HG02571 (cell line): ENCODE data around the gene SCAND1.

Experiments
- ATAC-seq: cut with Tn5 transposase; IDR thresholded peaks from one replicate; pipeline ENCODE4 v1.9.1; 2021; ENCODE audit warnings: mild to moderate bottlenecking, moderate library complexity; ENCODE audit not compliant: unreplicated experiment

Gene SCAND1

DNA sequence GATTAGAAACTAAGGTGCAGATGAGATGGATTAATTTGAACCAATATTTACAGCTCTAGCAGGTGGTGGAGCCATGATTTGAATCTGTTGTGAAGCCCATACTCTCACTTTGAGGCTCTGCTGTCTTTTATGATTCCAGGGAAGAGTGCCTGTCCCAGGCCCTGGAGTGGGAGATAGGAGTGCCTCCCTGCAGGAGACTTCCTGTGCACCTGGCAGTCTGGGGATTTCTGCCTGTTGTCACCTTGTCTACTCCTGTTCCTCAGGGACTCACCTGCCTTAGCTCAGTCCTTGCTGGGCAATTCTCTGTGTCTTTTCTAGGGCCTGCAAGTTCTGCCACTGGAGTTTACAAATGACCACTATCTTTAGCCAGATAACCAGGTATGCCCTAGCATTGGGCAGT is 46.3 kb downstream of the SCAND1 start:
- no peak for ATAC-seq

GRCh38 chr20:35907017-35907701 is 47.1 kb downstream of the SCAND1 start:
- ATAC-seq = no peak

DNA sequence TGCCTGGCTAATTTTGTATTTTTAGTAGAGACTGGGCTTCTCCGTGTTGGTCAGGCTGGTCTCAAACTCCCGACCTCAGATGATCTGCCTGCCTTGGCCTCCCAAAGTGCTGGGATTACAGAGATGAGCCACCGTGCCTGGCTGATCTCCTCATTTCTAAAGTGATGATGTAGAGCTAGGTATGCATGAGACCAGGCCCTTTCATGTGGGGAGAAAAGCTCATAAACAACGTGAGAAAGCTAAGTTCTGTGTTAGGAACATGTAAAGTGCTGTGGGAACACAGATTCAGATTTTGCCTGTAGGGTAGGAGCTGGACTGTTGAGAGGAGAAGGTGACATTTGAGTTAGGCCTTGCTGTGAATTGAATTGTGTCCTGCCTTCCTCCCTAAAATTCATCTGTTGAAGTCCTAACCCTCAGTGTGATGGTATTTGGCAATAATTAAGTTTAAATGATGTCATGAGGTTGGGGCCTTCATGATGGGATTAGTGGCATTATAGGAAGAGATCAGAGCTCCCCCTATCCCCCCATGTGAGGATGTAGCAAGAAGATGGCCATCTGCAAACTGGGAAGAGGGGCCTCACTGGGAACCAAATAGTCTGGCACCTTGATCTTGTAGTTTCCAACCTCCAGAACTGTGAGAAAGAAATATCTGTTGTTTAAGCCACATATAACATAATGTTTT is 49.2 kb downstream of the SCAND1 start:
- no peak for ATAC-seq

DNA sequence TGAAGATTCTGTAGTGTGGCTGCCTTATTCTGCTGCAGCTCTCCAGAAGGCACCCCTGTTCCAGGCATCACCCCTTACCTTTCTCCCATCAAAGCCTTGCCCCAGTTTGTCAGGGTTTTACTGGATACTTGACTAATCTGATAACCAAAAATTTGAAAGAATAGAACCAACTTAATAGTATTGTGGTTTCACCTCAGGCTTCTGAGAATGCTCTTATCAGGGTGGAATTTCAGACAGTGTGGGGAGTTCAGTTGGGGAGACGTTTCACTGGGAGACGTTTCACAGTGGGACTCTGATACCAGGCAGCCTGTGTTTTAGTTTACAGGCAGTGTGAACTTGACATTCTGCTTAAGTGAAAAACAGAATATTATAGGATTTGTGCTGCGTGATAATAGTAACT is 50.5 kb downstream of the SCAND1 start:
- no peak for ATAC-seq
